Measurements from ENCODE around the gene PRMT3. TPM values are rescaled to one million over a fixed set of nuclear protein-coding genes. Genes with fewer than 3 reads are reported as not detected.
A peak's percentile ranks its signal among the peaks of the same experiment; 100 is the strongest.
"Not testable (repeated sequence)": the region's sequence is repeated elsewhere in the genome, so short reads cannot be mapped to it uniquely, and the experiment has no call there.

The PRMT3 gene
- total and polyA plus RNA-seq, 2 donors (not counting 3 experiments of a cell fraction or from before 2014, with no cell fraction given) = 6.2 to 13.3 TPM

GRCh38 chr11:20483931-20484330, 96.4 kb downstream of the PRMT3 start:
- H3K9me1 ChIP-seq (replicated peaks; ENCODE audit: control insufficient read depth, extremely low read depth, insufficient read depth, low read length) = no peaks in the 10 kb centered on the region
- no peak overlapping the region for H2AFZ ChIP-seq (ENCODE audit: low read depth, low read length)
- H3K9me3 ChIP-seq (replicated peaks; ENCODE audit: control insufficient read depth, insufficient read depth, low read length) = no peaks in the 10 kb centered on the region
- dilution Hi-C loops (cut with MboI; ENCODE audit: extremely low pct_ligation_motif_present, low sequenced_read_pairs) = no loop called here
- no peak for TF ChIP-seq GATA2 (IDR thresholded peaks at IDR 0.05; ENCODE audit: insufficient read depth, insufficient read length, low read depth, low read length)
- TF ChIP-seq POLR2AphosphoS5 (IDR thresholded peaks at IDR 0.05; ENCODE audit: insufficient read depth, low read depth, low read length) = no peak
- no peak for TF ChIP-seq JUN (IDR thresholded peaks at IDR 0.05; ENCODE audit: borderline replicate concordance, insufficient read depth, insufficient read length, low read depth)
- no peak for TF ChIP-seq EZH2 (IDR thresholded peaks at IDR 0.05; ENCODE audit: borderline replicate concordance, low read depth, low read length, severe bottlenecking)
- TF ChIP-seq, protein P1, sequence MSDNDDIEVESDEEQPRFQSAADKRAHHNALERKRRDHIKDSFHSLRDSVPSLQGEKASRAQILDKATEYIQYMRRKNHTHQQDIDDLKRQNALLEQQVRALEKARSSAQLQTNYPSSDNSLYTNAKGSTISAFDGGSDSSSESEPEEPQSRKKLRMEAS (IDR thresholded peaks at IDR 0.05; ENCODE audit: insufficient read depth, insufficient read length) = no peak
- no peak for TF ChIP-seq MYC (IDR thresholded peaks at IDR 0.05; ENCODE audit: low read depth, low read length)
- TF ChIP-seq CTCF (IDR thresholded peaks at IDR 0.05; ENCODE audit: extremely low read depth in 1 of 2, insufficient read depth in 1 of 2, low read depth in 1 of 2, low read length in 2 of 2) = no peak
- TF ChIP-seq POLR2A (IDR thresholded peaks at IDR 0.05; ENCODE audit: low read depth, low read length) = no peak
- TF ChIP-seq FOS (IDR thresholded peaks at IDR 0.05; ENCODE audit: borderline replicate concordance, insufficient read depth, low read length) = no peak
- no peaks in the 10 kb centered on the region for H4K20me1 ChIP-seq (replicated peaks; ENCODE audit: control insufficient read depth, extremely low read depth, insufficient read depth, low read length)
- no peaks in the 10 kb centered on the region for H3K36me3 ChIP-seq (ENCODE audit: control insufficient read depth in 2 of 2, extremely low read depth in 1 of 2, insufficient read depth in 2 of 2, low read length in 2 of 2)
- no peaks in the 10 kb centered on the region for H3K4me1 ChIP-seq (ENCODE audit: control insufficient read depth, extremely low read depth, insufficient read depth, low read length)
- intact Hi-C loops (cut with micrococcal nuclease) = no loop called here
- ChIA-PET CTCF (no interaction called here), POLR2A (no interaction called here)
- no peak overlapping the region for H3K4me2 ChIP-seq (ENCODE audit: insufficient read depth, low read length)
- no peaks in the 10 kb centered on the region for H3K27me3 ChIP-seq (ENCODE audit: control insufficient read depth in 2 of 2, insufficient read depth in 2 of 2, low read length in 2 of 2)
- no peak for FAIRE-seq
- no peaks in the 10 kb centered on the region for H3K79me2 ChIP-seq (ENCODE audit: control insufficient read depth, insufficient read depth, low read length)
- H3K27ac ChIP-seq (ENCODE audit: insufficient read depth, low read depth, low read length) = no peak overlapping the region
- H3K9ac ChIP-seq (replicated peaks; ENCODE audit: extremely low read depth, insufficient read depth, low read length) = no peak overlapping the region
- no peak overlapping the region for H3K4me3 ChIP-seq (replicated peaks in 1 of 3; ENCODE audit: insufficient read depth in 1 of 3, low read depth in 1 of 3, low read length in 3 of 3)
- no TSS peak for BruUV-seq (replicated peaks)
- peak; percentile 22 for DNase-seq (ENCODE audit: low read depth, low spot score)

GRCh38 chr11:20484416-20484815, 96.9 kb downstream of the PRMT3 start:
- H3K27ac ChIP-seq (ENCODE audit: insufficient read depth, low read depth, low read length); H3K4me1 ChIP-seq (ENCODE audit: control insufficient read depth, extremely low read depth, insufficient read depth, low read length); H3K9me1 ChIP-seq (replicated peaks; ENCODE audit: control insufficient read depth, extremely low read depth, insufficient read depth, low read length); POLR2A ChIA-PET; BruUV-seq (replicated peaks); dilution Hi-C loops (cut with MboI; ENCODE audit: extremely low pct_ligation_motif_present, low sequenced_read_pairs); intact Hi-C loops (cut with micrococcal nuclease); H2AFZ ChIP-seq (ENCODE audit: low read depth, low read length); H3K4me2 ChIP-seq (ENCODE audit: insufficient read depth, low read length); H3K9me3 ChIP-seq (replicated peaks; ENCODE audit: control insufficient read depth, insufficient read depth, low read length); H3K79me2 ChIP-seq (ENCODE audit: control insufficient read depth, insufficient read depth, low read length); DNase-seq (ENCODE audit: low read depth, low spot score); H3K36me3 ChIP-seq (ENCODE audit: control insufficient read depth in 2 of 2, extremely low read depth in 1 of 2, insufficient read depth in 2 of 2, low read length in 2 of 2); H3K9ac ChIP-seq (replicated peaks; ENCODE audit: extremely low read depth, insufficient read depth, low read length); H3K4me3 ChIP-seq (replicated peaks in 1 of 3; ENCODE audit: insufficient read depth in 1 of 3, low read depth in 1 of 3, low read length in 3 of 3); H3K27me3 ChIP-seq (ENCODE audit: control insufficient read depth in 2 of 2, insufficient read depth in 2 of 2, low read length in 2 of 2); FAIRE-seq; H4K20me1 ChIP-seq (replicated peaks; ENCODE audit: control insufficient read depth, extremely low read depth, insufficient read depth, low read length); CTCF ChIA-PET: not testable (repeated sequence)
